ENCODE data around the gene TTC31.

Gene TTC31

GRCh38 chr2:74524955-74525716 lies 42.3 kb downstream of the TTC31 start:
- no peak for TF ChIP-seq CTCF (IDR thresholded peaks at IDR 0.05; ENCODE audit: low read depth, low read length)
- H3K4me3 ChIP-seq (ENCODE audit: low read depth, low read length): no peak overlapping the region
- in situ Hi-C loops (cut with HindIII; ENCODE audit: low sequenced_read_pairs): no loop called here
- DNase-seq (ENCODE audit: low read depth, low spot score): no peak

DNA sequence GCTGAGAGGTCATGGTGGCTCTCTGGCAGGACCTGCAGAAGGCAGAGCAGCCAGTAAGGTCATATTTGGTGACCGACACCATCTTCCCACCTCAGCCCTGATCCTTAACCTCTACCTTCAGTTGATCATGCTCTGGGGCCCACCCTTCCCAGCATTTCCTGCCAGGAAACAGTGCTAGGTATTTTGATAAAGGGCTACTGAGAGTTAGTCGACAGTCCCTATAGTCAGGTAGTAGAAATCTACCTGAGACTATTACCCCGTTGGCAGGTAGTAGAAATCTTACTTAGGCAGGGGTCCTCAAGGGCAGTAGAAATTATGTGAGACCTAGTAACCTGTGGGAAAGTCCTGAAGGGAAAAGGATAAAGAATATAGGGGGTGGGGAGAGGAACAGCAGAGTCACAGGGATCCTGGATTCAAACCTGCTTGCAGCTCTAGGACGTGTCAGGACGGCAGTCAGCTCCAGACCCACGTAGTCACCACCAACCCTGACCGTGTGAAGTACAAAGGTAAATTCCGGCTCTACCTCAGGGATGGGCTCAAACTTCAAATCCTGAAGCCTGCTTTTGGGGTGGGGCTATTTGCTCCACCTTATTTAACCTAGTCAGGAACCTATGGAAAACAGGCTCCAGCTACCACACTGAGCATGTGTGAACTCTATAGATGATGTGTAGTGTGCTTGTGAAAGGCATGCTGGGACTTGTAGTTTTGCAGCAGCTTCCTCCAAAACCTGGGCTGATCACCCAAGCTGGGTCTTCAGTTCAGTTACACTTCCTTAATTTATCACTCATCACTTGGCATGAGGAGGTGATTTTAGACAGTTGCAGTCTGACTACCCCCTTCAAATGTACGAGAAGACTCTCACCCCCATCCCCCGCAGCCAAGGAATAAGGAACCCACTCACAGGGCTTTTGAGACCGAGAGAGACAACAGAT lies 43.1 kb downstream of the TTC31 start, which contains the start of gene DQX1:
Gene DQX1, minus strand, starts transcription at position 515 of the 932 bp plus-strand sequence. Its CDS starts 502 bp downstream, at position 13.
- no peak for DNase-seq (ENCODE audit: low read depth, low spot score)
- TF ChIP-seq CTCF (IDR thresholded peaks at IDR 0.05; ENCODE audit: low read depth, low read length): no peak
- in situ Hi-C loops (cut with HindIII; ENCODE audit: low sequenced_read_pairs): no loop called here
- no peak within 1 kb of the TSS for H3K4me3 ChIP-seq (ENCODE audit: low read depth, low read length)

DNA sequence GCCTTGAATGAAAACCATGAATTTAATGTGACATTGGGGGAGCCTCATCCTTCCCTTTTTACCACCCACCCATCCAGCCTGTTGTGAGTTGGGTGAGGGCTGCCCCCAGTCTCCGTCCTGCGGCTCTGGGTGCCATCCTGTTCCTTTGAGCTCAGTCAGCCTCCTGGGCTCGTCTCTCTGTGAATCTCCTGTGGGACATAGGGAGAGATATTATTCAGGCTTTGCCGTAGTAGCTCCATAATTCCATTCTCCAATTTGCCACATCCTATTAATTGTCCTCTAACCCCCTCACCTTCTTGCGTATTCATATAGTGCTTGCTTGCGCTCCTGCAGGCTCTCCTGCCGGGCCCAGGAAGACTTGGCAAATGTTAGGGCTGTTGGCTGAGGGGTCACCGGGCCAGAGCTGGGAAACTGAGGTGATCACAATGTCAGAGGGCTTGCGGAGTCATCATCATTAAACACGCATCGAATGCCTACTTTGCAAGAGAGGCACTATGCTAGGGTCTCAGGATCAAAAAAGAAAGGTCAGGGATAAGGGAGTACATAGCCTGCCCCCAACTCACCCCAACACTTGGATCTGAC lies 43.9 kb downstream of the TTC31 start:
- in situ Hi-C loops (cut with HindIII; ENCODE audit: low sequenced_read_pairs): no loop called here
- TF ChIP-seq CTCF (IDR thresholded peaks at IDR 0.05; ENCODE audit: low read depth, low read length): no peak
- no peak for DNase-seq (ENCODE audit: low read depth, low spot score)
- H3K4me3 ChIP-seq (ENCODE audit: low read depth, low read length): no peak overlapping the region

GRCh38 chr2:74527741-74528140 lies 44.9 kb downstream of the TTC31 start:
- H3K4me3 ChIP-seq (ENCODE audit: low read depth, low read length): no peak overlapping the region
- in situ Hi-C loops (cut with HindIII; ENCODE audit: low sequenced_read_pairs): no loop called here
- no peak for DNase-seq (ENCODE audit: low read depth, low spot score)
- no peak for TF ChIP-seq CTCF (IDR thresholded peaks at IDR 0.05; ENCODE audit: low read depth, low read length)

DNA sequence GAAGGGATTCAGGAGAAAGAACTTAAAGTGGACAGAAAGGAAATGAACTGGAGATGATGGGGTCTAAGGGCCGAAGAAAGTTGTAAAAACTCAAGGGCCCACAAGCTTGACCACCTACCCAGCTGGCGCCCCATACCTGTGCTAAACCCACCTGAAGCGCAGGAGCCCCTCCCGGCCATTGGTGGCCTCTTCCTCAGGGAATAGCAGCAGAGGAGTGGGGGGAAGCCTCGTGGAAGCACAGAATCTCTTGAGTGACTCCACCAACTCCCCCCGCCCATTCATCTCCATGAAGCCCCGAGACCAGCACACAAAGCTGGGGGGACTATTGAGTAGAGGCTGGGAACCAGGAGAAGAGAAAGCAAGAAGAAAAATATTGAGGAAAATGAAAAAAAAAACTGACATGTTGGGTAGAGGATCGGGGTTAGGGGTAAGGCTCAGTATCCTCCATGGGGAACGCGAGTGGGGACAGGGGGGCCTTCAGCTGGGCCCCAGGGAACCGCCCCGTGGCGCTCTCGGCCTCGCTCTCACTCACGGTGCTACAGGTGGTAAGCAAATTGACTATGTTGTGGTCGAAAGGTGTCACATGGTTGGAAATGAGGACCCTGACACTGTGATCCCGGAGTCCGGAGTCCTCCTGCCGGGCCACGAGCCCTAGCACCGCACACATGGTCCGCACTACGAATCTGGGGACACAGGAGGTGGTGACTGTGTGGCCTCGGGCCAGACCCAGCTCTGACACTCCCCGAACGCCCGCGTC lies 45.9 kb downstream of the TTC31 start:
- H3K4me3 ChIP-seq (ENCODE audit: low read depth, low read length): peak overlapping the region; percentile 97
- no peak for DNase-seq (ENCODE audit: low read depth, low spot score)
- in situ Hi-C loops (cut with HindIII; ENCODE audit: low sequenced_read_pairs): no loop called here
- no peak for TF ChIP-seq CTCF (IDR thresholded peaks at IDR 0.05; ENCODE audit: low read depth, low read length)
